Limb (tissue), 2 donors: ENCODE data around the gene EXOC3.
A peak's percentile ranks its signal among the peaks of the same experiment; 100 is the strongest.
"Not testable (repeated sequence)": the region's sequence is repeated elsewhere in the genome, so short reads cannot be mapped to it uniquely, and the experiment has no call there.

Experiments used
- DNase-seq, 2 donors: peaks; one replicate each; pipeline ENCODE4 v3.0.0-alpha.2; 2016; ENCODE audit errors: extremely low spot score in 2 of 2

Gene EXOC3

GRCh38 chr5:485113-485945 lies 42.4 kb downstream of the EXOC3 start:
- DNase-seq = no peak

- no peak for DNase-seq
Measured at GRCh38 chr5:485946-486491, 43.0 kb downstream of the EXOC3 start.

DNA sequence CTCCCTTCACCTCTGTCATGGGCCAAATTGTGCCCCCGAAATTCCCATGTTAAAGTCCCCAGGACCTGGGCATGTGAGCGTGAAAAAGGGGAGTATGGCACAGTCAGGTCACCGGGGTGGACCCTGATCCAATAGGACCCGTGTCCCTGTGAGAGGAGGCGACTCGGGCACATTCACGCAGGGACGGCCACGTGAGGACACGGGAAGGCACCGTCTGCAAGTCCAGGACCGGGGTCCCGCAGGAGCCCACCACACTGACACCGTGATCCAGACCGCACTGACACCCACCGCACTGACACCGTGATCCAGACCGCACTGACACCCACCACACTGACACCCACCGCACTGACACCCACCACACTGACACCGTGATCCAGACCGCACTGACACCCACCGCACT lies 43.6 kb downstream of the EXOC3 start:
- DNase-seq = not testable (repeated sequence)

- no peak for DNase-seq
Measured at GRCh38 chr5:488241-488640, 45.3 kb downstream of the EXOC3 start.

DNA sequence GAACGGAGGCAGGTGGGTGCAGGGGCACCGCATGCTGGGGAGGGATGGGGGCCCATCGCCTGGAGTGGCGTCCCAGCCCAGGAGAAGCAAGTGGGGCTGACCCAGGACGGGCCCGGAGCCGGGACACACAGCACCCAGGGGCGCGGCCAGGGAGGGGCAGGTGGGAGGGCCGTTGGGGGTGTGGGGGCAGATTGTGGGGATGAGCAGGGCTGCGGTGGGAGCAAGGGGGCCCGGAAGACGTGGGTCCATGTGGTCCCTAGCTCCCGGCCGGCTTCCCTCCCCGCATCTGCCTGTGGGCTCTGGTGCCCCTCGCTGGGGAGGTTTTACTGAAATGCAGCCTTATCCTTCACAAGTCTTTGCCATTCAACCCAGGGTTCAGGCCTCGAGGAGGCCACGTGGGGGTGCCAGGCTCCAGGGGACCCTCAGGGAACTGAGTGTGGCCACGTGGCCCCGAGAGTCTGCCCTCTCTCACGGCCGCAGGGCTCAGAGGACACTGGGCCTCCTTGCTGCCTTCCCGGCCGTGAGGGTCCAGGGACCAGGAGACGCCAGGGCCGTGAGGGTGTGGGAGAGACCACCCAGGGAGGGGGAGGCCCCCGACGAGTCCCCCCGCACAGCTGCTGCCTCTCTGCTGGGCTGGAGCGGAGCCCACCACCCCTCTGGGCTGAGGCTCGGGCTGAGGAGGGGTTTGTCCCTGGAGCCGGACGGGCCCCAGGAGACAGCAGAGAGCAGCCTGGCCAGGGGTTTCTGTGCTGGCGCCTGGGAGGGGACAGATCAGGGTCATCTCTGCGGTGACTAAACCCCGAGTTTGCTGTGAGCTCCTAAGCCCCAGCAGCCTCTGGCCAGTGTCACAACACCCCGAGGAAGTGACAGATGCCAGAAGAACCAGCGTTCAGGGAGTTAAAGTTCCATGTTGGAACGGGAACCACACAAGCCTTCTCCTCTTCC lies 46.0 kb downstream of the EXOC3 start:
- DNase-seq = no peak

DNA sequence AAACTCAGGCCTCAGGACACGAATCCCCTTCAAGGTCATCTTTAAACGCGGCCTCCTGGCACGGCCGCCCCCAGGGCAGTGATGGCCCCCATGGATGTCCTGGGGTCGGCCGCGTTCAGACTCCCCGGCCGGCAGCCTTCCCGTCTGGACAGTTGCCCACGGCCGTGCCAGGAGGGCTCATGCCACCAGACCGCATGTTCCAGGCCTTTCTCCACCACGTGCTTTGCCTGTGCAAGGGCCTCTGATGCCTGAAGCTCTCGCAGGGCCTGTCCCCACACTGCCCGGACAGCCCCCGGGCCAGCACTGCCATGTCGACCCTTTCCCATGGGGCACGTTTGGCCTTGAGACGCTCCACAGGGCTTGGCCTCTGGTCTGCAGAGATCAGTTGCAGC lies 46.7 kb downstream of the EXOC3 start:
- DNase-seq = no peak

DNA sequence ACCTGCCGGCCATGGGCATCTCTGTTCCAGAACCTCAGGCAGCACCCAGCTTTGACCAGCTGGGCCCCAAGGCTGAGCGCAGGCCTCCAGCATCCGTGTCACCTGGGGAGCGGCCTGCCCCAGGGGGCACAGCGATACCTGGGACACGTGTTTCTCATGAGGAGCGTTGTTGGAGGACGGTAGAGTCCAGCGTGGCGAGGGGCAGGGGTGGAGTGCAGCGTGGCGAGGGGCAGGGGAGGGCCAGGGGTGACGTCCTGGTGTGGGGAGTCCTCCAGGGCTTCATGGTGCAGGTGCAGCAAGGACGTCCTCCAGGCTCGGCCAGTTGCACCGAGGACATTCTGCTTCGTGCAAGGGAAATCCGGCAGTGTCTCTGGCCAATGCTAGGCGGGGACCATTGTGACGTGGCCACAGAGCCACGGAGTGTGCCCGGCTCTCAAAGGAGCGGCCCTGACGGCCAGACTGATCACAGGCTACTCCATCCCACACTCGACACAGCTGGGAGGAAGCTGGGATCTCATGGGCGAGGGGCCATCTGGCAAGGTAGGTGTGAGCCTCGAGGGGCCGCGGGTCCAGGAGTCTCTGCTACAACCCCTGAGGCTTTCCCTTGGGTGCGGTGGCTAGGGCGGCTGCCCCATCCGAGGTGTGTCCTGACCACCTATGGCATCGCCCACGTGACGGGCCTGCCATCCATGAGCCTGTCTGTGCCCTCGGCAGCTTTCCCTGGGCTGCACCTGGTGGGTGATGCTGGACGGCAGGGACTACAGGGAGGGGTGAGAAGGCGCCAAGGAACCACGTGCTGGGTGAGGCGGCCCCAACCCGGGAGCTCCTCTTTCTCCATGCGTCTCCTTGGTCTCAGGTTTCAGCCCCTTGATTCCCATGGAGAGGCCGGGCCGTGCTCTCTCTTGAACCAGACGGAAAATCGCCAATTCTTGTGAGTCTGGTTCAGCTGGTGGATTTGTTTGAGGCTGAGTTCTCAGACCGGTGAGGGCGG lies 47.4 kb downstream of the EXOC3 start:
- DNase-seq = no peak

- DNase-seq = no peak
Measured at GRCh38 chr5:491119-491855, 48.3 kb downstream of the EXOC3 start.

DNA sequence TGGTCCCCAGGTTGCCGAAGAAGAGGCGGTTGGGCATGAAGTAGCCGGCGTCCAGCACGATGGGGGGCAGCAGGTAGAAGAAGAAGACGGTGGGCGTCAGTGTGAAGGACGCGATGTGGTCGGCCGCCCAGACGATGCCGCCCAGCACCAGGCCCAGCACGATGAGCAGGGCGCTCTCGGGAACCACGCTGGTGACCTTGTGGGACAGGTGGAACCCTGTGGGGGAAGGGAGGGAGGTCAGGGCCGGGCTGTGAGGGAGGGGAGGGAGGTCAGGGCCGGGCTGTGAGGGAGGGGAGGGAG lies 48.8 kb downstream of the EXOC3 start:
- DNase-seq = no peak

DNA sequence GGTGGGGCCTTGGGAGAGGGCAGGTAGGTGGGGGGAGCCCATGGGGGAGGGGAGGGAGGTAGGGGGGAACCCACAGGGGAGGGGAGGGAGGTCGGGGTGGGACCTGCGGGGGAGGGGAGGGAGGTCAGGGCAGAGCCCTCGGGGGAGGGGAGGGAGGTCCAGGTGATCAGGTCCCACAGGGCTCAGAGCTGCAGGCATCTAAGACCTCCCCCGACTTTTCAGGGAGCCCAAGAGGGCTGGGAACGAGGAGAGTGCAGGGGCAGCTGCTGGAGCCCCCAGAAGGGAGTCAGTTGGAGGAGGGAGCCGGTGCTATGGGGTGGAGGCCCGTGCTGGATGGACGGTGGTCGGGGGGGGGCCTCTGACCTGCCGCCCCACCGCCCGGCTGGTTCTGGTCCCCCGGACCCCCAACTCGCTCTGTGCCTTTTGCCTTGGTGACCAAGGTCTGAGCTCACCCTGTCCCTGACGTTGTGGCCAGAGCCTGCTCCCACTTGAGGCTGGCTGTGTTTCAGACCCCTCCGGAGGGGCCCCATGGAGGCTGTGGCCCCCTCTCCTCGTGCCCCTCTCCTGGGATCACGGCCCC lies 49.4 kb downstream of the EXOC3 start:
- DNase-seq = no peak

GRCh38 chr5:493119-493701 lies 50.2 kb downstream of the EXOC3 start:
- DNase-seq = peak in 1 of 2 donors; percentile 53

- no peak for DNase-seq
Measured at GRCh38 chr5:493758-494157, 50.8 kb downstream of the EXOC3 start.

DNA sequence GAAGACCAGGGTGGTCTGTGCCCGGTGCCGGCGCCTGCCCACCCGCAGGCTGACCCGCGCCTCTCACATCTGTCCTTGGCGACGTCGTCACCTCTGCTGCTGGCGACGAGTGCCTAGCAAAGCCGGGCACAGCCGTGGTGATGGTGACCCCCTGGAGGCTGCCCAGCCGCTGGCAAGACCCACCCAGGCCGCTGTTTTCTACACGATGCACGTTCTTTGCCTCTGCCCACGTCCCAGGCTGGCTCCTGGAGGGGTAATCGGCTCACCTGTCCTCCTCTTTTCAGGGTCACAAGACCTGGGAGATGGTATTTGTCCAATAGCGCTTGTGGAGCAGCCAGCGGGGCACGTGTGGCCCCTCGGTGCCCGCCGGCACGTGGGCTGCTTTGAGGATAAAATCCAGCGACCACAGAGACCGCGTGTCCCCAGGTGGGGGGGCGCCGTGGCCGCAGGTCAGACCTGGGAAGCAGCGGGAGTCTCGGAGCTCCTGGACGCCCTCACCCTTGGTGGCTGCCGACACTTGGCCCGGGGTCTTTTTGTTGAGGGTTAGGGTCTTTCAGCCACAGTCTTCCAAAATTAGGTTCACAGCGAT lies 51.8 kb downstream of the EXOC3 start:
- DNase-seq = no peak

- no peak for DNase-seq
Measured at GRCh38 chr5:496028-496427, 53.1 kb downstream of the EXOC3 start.

DNA sequence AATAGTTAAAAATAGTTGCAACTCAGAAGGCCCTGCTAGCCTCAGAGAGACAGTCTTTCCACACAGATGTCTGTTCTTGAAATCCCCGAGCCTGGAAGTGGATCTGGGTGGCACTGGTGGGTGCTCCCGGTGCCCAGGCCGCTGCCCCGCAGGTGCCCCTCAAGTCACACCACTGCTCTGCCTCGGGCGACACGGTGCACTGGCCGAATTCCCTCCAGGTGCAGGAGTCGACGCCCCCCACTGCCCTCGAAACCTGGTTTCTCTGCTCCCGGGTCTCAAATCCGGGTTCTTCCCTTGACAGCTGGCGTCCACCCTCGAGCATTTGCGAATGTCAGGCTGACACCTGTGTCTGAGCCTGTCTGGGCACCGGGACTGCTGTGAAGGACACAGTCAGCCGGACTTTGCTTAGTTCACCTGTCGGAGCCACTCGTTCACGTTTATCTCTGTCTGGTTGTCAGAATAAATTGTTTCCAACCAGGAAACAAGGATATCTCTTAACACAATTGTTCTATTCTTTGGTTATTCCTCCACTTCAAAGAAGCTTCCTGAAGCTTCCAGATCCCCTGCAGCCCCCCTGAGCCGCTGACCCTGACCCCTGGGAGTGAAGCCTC lies 54.2 kb downstream of the EXOC3 start:
- no peak for DNase-seq

- no peak for DNase-seq
Measured at GRCh38 chr5:497871-498509, 55.0 kb downstream of the EXOC3 start.

- no peak for DNase-seq
Measured at GRCh38 chr5:499233-500209, 56.5 kb downstream of the EXOC3 start.
